ENCODE results near the gene IGF2BP2. TPM values are rescaled to one million over a fixed set of nuclear protein-coding genes. Genes with fewer than 3 reads are reported as not detected.

Gene IGF2BP2
- total and polyA plus RNA-seq, 9 of the 15 experiments (the other 6 are each of a cell fraction or from before 2014, with no cell fraction given) = 3.2 to 59.6 (median 30.5) TPM

DNA sequence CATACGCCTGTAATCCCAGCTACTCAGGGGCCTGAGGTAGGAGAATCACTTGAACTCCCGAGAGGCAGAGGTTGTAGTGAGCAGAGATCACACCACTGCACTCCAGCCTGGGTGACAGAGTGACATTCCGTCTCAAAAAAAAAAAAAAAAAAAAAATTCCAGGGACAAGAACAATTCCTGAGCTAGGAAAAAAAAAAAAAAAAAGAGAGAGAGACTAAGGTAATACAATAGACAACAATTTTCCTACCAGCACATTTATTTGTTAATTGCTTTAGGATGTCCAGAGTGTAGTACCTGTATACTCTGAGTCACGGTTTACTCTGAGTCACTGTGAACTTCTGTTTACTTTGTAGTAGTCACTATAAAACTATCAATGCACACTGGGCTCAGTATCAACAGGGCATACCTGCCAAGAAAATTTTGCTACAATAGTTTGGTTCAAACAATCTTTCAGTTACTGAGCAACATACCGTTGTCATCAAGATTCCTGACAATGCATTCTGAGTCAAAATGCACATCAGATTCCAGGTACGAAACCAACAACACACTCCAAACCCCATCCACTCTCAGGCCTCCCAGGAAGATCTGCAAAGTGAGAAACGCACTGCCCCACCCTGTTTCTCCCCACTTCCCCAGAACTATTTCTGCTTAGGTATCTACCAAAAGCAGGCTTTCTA lies 28.3 kb downstream of the IGF2BP2 start (continued):
- TF ChIP-seq RBM25 (IDR thresholded peaks at IDR 0.05; ENCODE audit: low read depth, low read length, severe bottlenecking) (no peak), WHSC1 (IDR thresholded peaks at IDR 0.05; ENCODE audit: low read length) (no peak), USF1 (CRISPR knock-in tag; IDR thresholded peaks at IDR 0.05) (no peak), SNIP1 (IDR thresholded peaks at IDR 0.05; ENCODE audit: low read depth) (no peak)
- TF ChIP-seq, protein P1, sequence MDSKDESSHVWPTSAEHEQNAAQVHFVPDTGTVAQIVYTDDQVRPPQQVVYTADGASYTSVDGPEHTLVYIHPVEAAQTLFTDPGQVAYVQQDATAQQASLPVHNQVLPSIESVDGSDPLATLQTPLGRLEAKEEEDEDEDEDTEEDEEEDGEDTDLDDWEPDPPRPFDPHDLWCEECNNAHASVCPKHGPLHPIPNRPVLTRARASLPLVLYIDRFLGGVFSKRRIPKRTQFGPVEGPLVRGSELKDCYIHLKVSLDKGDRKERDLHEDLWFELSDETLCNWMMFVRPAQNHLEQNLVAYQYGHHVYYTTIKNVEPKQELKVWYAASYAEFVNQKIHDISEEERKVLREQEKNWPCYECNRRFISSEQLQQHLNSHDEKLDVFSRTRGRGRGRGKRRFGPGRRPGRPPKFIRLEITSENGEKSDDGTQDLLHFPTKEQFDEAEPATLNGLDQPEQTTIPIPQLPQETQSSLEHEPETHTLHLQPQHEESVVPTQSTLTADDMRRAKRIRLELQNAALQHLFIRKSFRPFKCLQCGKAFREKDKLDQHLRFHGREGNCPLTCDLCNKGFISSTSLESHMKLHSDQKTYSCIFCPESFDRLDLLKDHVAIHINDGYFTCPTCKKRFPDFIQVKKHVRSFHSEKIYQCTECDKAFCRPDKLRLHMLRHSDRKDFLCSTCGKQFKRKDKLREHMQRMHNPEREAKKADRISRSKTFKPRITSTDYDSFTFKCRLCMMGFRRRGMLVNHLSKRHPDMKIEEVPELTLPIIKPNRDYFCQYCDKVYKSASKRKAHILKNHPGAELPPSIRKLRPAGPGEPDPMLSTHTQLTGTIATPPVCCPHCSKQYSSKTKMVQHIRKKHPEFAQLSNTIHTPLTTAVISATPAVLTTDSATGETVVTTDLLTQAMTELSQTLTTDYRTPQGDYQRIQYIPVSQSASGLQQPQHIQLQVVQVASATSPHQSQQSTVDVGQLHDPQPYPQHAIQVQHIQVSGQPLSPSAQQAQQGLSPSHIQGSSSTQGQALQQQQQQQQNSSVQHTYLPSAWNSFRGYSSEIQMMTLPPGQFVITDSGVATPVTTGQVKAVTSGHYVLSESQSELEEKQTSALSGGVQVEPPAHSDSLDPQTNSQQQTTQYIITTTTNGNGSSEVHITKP (IDR thresholded peaks at IDR 0.05; ENCODE audit: partially characterized antibody) = no peak

DNA sequence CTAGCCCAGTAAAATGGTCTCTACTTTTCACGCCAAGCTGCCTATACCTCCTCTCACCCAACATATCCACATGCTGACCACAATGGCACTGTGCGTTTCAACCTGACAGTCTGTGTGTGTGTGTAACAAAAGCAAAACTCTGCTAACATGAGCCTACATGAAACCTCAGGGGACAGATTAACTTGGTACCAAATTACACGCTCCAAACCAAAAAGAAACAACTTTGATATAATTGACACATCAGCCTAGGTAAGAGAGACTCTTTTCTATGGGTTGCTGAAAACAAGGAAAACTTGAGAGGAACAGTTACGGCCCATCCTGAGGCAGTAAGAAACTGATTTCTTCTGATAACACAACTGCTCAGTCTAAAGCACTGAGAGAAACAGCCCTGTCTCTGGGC lies 31.5 kb downstream of the IGF2BP2 start:
- intact Hi-C loops (cut with micrococcal nuclease) (no loop called here), in situ Hi-C loops (cut with MboI) (no loop called here)
- FAIRE-seq (no peak), ATAC-seq (no peak), DNase-seq (ENCODE audit: extremely low read depth in 1 of 4, low spot score in 3 of 4) (no peak)
- no peak overlapping the region for H3K4me3 ChIP-seq
- peaks cover 21 to 26% of the 10 kb centered on the region in 2 experiments for H3K4me1 ChIP-seq (replicated peaks in 1 of 2; ENCODE audit: control insufficient read depth in 2 of 2, insufficient read depth in 2 of 2, low read length in 2 of 2)
- peaks cover 23% of the 10 kb centered on the region; the same call in 1 of the 2 replicates for H4K20me1 ChIP-seq (replicated peaks; ENCODE audit: control insufficient read depth, insufficient read depth, low read length)
- ChIA-PET CTCF (ENCODE audit: low intra/inter-chr PET ratio) (no interaction called here), POLR2A (no interaction called here)
- H3K9me1 ChIP-seq (ENCODE audit: control insufficient read depth, insufficient read depth, low read length) = no peaks in the 10 kb centered on the region
- BruUV-seq (replicated peaks) = no TSS peak
- 66% methylated on average over 4 of the region's 4 CpGs for WGBS (ENCODE audit: insufficient coverage, low coverage, missing lambda C conversion rate)
- no peak overlapping the region for H2AFZ ChIP-seq (ENCODE audit: low read depth, low read length)
- H3K27ac ChIP-seq (ENCODE audit: extremely low read depth, low read depth, low read length) = no peak overlapping the region
- no peak overlapping the region for H3K9ac ChIP-seq (ENCODE audit: insufficient read depth in 1 of 2, low read depth in 2 of 2, low read length in 2 of 2)
- H3K9me3 ChIP-seq (replicated peaks; ENCODE audit: control insufficient read depth, insufficient read depth, low read depth, low read length) = no peaks in the 10 kb centered on the region
- H3K27me3 ChIP-seq (ENCODE audit: control insufficient read depth in 2 of 2, insufficient read depth in 2 of 2, low read length in 2 of 2) = no peaks in the 10 kb centered on the region
- H3K79me2 ChIP-seq (ENCODE audit: control insufficient read depth, insufficient read depth, low read length) = peaks cover 92% of the 10 kb centered on the region
- H3K4me2 ChIP-seq (ENCODE audit: insufficient read depth, low read length) = no peak overlapping the region
- no peaks in the 10 kb centered on the region for H3K36me3 ChIP-seq (ENCODE audit: control insufficient read depth, insufficient read depth, low read length)
- TF ChIP-seq ZNF584 (CRISPR knock-in tag; IDR thresholded peaks at IDR 0.05; ENCODE audit: low read depth) (no peak), RAD51 (IDR thresholded peaks at IDR 0.05; ENCODE audit: borderline replicate concordance, low read depth) (no peak)
